ENCODE measurements around the gene PLEKHH2.

GRCh38 chr2:43777306-43777926, 140.4 kb downstream of the PLEKHH2 start:
- no peak for TF ChIP-seq CTCF (IDR thresholded peaks at IDR 0.05; ENCODE audit: poor library complexity)
- TF ChIP-seq EZH2phosphoT487 (IDR thresholded peaks at IDR 0.05; ENCODE audit: low read depth, severe bottlenecking, unreplicated experiment) = no peak
- TF ChIP-seq EZH2 (IDR thresholded peaks at IDR 0.05; ENCODE audit: borderline replicate concordance) = no peak

Measured in hepatocyte (in vitro differentiated cells).